Epithelial cell of prostate (primary cell): ENCODE results near the gene ATG4A.

ENCODE experiments used
- DNase-seq: peaks from one replicate; pipeline ENCODE4 v3.0.0-alpha.2; 2011; ENCODE audit warnings: low read depth, low spot score
- H3K27ac ChIP-seq: fragments of 450-650 bp; 2 replicates; pipeline ENCODE4 v1.5.1; 2017; ENCODE audit warnings: mild to moderate bottlenecking

Gene ATG4A, protein sequence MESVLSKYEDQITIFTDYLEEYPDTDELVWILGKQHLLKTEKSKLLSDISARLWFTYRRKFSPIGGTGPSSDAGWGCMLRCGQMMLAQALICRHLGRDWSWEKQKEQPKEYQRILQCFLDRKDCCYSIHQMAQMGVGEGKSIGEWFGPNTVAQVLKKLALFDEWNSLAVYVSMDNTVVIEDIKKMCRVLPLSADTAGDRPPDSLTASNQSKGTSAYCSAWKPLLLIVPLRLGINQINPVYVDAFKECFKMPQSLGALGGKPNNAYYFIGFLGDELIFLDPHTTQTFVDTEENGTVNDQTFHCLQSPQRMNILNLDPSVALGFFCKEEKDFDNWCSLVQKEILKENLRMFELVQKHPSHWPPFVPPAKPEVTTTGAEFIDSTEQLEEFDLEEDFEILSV

DNA sequence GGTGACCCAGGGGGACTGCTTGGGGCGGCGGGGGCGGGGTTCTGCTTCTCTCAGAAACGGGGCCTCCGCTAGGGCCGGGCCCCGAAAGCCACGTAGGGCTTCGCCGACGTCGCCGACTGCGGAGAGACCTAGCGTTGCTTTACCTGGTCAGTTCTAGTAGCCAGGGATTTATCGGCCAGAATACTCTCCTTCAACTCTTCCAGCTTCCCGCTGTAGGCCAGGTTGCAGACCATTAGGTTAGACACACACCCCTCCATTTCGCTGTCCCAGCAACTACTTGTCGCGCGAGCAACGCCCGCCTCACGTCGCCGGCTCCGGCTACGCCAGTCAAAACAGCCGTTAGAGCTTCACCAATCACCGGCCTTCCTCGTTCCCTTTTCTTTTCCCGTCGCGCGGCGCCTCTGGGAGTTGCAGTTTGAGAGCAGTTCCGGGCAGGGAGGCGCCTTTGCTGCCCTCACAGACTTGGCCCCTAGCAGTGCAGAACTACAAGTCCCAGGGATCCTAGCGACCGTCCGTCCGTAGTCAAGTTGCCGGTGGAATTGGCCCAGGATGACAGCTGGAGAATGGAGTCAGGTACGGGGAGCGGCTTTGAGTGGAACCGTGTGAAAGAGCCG is at the start of gene ATG4A, which contains the start of gene PSMD10:
Gene ATG4A, plus strand, starts transcription at position 515 of the 614 bp plus-strand sequence. Its CDS starts 49 bp downstream, at position 564.
Gene PSMD10, minus strand, starts transcription at position 279 of the 614 bp plus-strand sequence. Its CDS starts 22 bp downstream, at position 257.
- H3K27ac ChIP-seq = peak within 1 kb of the TSS; percentile 81
- peak; percentile 82 for DNase-seq

DNA sequence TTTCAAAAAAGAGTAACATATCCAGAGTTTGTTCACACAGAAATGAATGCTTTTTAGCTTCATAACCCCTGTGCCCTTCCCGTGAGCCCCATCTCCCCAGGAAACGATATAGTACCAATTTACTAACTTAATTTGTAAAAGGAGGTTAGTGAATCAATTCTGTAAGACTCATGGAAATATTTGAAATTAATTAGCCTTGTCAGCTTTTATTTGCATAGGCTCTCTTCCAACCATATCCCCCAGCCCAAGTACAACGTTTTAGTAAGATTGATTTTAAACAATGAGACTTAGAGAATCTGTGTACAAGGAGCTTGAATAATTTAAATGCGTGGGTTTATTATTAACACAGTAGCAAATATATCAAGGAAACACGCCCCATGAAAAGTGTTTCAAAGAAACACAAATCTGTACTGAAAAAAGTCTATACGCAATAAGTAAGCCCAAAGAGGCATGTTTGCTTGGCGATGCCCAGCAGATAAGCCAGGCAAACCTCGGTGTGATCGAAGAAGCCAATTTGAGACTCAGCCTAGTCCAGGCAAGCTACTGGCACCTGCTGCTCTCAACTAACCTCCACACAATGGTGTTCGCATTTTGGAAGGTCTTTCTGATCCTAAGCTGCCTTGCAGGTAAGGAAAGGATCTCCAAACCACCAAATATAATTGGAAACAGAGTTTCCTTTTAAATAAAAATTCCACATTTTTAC is 46.9 kb upstream of the ATG4A start, which contains the start of gene VSIG1:
Gene VSIG1, plus strand, starts transcription at position 512 of the 703 bp plus-strand sequence. Its CDS starts 66 bp downstream, at position 578.
- no peak for DNase-seq
- no peak within 1 kb of the TSS for H3K27ac ChIP-seq

DNA sequence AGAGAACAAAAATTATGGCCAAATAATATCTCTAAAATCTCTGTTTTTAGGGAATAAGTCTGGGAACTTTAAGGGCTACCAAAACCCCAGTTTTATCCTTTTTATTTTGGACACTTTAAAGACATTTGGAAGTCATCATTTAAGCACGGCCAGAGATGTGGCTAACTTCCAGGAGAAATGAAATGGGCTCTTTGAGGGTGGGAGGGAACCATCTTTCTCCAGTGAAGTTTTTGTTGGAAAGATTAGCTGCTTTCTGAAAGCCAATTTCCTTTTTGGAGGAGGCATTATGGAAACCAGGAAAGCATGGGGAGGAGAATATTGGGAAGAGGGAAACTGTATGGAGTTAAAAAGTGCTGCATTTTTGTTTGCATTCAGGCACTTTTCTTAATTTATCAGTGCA is 41.9 kb upstream of the ATG4A start:
- no peak overlapping the region for H3K27ac ChIP-seq
- DNase-seq = no peak

DNA sequence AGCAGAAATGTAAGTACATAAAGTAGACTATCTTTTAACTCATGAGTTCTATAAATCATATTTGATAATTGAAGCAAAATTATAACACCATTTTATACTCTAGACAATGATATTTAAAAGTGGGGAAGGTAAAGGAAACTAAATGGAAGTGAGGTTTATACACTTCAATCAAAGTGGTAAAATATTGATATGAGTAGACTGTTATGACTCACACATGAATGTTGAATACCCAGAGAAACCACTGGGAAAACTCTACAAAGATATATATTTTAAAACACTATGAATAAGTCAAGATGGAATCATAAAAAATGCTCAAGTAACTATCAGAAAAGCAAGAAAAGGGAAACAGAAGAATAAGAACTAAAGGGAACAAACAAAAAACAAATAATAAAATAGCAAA is 38.4 kb upstream of the ATG4A start:
- DNase-seq = no peak
- no peak overlapping the region for H3K27ac ChIP-seq

DNA sequence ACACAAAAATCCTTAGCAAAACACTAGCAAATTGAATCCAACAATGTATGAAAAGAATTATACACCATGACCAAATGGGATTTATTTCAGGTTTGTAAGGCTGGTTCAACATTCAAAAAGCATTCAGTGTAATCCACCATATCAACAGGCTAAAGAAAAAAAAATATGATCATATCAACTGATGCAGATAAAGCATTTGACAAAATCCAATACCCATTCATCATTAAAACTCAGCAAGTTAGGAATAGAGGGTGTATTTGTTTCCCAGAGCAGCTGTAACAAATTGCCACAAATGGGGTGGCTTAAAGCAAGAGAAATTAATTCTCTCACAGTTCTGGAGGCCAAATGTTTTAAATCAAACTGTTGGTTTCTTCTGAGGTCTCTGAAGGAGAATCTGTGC is 36.0 kb upstream of the ATG4A start:
- H3K27ac ChIP-seq = no peak overlapping the region
- DNase-seq = no peak

DNA sequence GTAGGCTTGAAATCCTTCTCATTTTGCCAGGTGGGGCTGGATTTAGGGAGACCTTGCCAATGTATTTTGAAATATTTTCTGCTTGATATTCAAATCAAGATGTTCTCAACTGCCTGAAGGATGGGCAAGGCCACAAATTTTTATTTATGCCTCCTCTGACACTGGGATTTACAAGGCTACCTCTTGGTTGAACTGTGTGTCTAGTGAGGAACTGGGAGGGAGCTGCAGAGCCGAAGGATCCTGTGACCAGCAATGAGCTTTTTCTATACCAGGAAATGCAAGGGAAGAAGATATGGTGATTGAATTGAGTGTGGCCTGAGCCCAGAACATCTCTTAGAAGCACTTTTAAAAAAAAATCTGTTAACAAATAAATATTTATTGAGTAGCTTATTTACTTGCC is 31.8 kb upstream of the ATG4A start:
- H3K27ac ChIP-seq = no peak overlapping the region
- no peak for DNase-seq

DNA sequence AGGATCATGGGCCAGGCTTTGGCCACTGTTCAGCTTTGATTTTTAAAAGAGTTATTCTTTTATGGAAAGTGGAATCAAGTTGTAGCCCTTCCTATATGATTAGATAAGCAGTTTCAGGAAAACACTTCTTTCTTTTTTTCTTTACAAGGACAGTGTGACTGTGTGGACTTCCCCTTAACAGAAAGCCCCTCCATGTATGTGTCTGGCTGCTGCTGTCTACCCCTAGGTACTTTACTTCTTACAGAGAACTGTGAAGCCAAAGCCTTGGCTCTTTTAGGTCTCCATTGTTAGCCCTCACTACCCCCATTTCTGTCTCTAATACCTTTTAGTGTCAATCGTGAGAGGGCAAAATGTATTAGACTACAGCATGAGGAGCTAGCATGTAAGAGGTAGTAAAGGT is 27.6 kb upstream of the ATG4A start:
- DNase-seq = no peak
- no peak overlapping the region for H3K27ac ChIP-seq

DNA sequence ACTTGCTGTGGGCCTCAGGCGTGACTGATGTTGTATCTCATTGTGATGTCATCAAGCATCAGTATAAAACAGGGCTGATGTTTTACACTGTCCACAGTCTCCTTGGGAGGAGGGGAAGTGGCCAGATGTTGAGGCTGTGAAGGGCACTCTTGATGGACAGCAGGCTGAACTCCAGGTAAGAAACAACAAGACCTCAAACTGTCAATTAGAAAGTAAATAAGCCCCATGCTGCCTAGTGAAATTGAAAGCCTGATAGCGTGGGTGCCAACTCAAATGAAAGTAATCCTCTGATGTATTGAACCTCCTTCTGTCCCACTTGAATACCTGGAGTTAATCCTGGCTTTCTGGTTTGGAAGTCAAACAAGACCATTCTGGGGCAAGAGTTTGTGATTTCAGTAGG is 27.0 kb upstream of the ATG4A start:
- H3K27ac ChIP-seq = no peak overlapping the region
- no peak for DNase-seq

DNA sequence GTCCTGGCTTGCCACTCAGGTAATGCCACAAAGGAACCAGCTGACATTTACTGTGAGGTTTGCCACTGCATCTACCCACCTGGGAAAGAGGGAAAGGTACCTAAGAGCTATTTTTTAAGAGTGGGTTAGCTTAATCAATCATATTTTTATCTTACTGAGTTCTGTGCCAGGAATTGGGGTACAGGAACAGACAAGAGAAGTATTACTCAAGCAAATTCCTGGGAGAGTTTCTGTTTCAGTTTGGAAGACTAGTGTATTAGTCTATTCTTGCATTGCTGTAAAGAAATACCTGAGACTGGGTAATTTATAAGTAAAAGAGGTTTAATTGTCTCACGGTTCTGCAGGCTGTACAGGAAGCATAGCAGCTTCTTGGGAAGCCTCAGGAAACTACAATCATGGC is 23.5 kb upstream of the ATG4A start:
- peak overlapping the region; percentile 32 for H3K27ac ChIP-seq
- no peak for DNase-seq

DNA sequence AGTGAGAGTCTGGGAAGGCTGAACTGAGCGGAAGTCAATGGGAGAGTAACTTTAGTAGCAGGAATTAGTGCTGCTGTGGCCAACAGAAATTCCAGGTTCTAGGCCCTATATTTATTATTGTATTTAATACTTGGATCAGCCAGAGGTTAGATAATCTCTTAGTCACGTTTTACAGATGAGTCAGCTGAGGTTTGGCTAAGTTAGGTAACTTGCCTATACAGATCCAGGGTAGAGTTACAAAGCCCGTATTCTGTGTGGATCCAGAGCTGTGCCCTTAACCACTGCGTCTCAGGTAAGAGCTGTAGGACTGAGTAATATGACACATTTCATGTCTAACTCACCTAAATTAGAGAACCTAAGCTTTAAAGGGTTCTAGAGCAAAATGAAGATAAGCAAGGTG is 20.7 kb upstream of the ATG4A start:
- H3K27ac ChIP-seq = peak overlapping the region; percentile 33
- DNase-seq = peak; percentile 51

DNA sequence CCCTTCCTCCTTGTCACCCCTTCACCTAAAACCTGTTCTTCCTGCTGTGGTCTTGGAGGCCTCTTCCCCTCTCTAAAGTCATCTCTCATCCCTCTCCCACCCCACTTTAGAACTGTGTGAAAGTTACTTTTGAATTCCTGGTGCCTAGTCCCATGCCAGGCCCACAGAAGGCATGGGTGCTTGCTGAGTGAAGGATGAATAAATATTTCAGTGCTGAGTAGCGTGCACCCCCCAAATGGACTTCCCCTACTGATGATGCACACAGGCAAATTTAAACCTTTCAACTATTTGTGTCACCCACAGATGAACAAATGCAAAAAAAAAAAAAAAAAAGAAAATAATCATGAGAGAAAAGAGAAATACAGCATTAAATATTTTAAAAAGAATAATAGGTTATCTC is 20.0 kb upstream of the ATG4A start:
- peak overlapping the region; percentile 33 for H3K27ac ChIP-seq
- DNase-seq = no peak

DNA sequence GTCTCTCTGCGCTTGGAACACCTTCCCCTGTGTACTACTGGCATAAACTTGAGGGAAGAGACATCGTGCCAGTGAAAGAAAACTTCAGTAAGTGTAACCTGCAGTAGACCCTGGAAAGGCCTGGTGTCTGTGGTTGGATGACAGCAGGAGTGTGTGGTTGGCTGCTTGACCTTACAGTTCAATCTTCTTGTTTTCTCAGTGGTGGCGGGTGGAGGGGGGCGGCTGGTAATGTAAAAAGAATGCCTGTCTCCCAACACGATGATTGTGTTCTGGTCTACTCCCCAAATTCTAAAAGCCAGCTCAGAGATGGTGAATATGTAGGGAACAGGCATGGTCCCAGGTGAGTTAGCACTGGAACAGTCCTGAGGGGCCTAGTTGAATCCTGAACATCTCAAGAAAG is 18.8 kb upstream of the ATG4A start:
- no peak overlapping the region for H3K27ac ChIP-seq
- no peak for DNase-seq

DNA sequence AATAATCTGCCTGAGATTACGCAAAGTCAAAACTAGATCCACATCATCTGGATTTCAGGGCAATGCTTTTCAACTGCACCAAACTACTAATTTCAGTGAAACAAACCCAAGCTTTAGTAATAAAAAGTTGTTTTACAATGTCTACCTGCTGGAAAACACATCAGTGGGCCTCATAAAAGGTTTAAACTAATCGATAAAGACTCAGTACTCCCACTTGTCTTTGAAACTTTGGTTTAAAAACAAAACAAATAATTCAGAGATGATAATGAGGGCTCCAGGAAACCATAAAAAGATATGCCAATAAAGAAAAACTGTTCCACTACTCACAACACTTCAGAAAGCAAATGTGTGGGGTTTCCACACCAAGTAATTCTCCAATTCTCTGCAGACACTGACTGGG is 10.5 kb upstream of the ATG4A start:
- no peak for DNase-seq
- no peak overlapping the region for H3K27ac ChIP-seq

DNA sequence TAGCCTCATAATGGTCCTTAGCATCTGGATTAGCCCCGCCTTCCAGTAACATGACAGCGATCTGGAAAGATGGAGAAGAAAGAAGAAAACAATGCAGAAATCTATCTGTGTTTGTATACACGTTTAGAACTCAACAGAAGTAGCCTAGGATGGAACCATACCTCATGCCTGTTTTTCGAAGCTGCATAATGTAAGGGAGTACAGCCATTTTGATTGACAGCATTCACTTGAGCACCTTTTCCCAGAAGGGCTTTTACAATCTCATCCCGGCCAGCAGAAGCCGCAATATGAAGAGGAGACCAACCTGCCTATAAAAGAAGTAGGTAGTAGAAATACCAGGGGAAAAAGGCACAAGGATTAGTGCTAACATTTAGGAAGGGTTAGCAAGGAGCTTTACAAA is 3.8 kb upstream of the ATG4A start:
- H3K27ac ChIP-seq = no peak overlapping the region
- DNase-seq = no peak

DNA sequence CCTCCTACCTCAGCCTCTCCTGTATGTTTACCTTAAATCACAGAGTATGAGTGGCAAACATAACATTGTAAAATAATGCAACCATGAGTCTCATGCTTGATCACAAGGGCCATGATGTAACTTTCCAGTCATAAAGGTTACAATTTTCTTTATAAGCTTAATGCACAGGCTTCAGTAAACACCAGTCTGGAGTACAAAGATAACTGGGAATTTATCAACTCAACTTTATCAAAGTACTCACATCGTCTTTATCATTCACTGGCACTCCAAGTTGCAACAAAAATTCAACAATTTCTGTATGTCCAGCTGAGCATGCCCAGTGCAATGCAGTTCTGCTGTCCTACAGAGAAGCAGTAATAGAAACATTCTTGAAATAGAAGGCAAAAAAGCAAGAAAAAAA is 3.1 kb upstream of the ATG4A start:
- H3K27ac ChIP-seq = peak overlapping the region; percentile 13
- DNase-seq = no peak

DNA sequence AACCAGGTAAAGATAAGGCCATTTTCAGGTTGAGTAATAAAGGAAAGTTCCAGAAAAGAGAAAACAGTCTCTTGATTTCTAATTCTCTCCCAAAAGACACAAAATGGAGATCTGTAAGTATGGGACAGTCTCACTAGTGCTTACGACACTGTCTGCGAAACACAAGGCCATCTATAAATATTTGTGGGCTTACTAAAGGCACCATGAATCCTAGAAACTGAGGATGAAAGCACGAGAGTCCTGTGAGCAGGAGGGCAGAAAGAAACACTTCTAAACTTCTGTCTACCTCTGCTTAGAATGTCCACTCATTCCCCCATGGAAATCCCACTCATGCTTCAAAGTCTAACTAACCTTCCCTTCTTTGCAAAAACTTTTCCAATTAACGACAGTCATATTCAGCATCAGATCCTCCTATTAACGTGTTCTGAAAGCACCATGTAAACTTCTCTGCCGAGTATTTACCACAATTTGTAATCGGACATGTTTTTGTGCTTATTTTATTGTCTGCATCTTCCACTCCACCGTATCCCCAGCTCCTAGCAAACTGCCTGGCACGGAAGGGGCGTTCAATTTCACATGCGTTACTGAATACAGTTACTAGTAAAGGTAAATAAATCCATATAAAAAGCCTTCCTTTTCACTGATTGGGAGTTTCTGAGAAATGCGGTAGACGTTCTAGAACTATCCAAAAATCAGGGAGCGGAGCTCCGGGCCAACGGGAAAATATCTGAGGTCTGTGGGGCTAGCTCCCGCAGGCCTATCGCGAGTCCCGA is 901 bp upstream of the ATG4A start:
- DNase-seq = no peak
- peak overlapping the region; percentile 81 for H3K27ac ChIP-seq

DNA sequence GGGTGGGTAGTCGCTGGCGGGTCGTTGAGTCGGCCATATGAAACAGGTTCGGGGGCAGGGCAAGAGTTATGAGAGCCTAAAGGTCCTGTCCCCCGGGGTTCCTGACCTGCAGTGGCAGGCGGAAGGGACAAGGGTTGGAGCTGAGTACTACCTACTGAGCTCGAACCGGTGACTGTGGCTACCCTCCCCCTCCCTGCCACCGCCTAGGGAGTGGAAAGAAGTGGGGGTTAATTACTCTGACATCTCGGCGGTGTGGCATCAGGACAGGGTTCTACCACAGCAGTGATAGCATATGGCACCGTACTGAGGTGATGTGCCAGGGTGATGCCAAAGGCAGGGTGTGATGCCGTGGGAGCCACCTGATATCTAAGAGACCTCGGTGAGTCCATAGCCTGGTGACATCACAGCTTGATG is 307 bp downstream of the ATG4A start:
- peak overlapping the region; percentile 81 for H3K27ac ChIP-seq
- DNase-seq = no peak

DNA sequence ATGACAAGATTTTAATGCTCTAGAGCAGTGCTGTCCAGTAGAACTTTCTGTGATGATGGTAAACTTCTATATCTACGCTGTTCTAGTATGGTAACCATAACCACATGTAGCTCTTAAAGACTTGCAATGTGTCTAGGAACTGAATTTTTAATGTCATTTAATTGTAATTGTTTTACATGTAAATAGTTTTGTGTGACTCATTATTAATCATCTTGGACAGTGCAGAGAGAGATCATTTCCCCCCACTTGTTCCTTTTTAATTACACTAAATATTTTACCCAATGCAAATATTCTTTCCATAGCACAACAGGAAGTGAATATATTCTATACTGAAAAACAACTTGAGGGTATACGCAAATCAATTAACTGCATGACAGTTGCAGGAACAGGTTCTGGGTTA is 5.8 kb downstream of the ATG4A start:
- DNase-seq = no peak
- H3K27ac ChIP-seq = no peak overlapping the region

DNA sequence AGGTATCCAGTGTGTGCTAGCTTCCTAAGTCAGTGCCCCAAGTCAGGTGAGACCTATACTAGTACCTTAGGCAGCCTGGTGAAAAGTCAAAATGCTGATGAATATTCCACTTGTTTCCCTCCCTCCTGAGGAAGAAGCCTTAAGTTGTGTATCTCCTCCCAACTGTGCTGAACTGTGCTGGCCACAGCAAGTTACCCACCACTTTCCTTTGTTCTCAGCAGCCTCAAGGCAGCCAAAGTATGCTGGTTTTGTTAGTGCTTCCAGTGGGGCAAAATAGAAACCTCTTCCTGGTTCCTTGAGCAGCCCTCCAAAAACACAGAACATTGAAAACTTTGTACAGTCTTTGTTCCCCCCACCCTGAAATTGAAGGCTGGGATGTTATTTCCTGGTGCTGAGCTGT is 13.9 kb downstream of the ATG4A start:
- H3K27ac ChIP-seq = no peak overlapping the region
- DNase-seq = no peak

DNA sequence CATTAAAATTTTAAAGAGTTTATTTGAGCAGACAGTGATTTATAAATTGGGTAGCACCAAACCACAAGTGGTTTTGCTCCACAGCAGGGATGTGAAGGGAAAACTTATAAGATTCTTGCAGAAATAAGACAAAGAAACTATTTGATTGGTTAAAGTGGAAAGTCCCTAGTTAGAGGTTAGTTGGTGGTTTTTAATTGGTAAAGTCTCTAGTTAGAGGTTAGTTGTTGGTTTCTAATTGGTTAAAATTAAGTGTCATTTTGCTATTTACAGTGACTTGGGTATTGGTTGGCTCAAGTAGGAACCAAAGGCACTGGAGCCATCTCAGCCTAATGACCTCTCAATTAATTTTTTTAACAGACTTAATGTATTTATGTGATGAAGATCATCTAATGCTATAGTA is 23.0 kb downstream of the ATG4A start:
- no peak overlapping the region for H3K27ac ChIP-seq
- DNase-seq = no peak
